Bronchial epithelial cell (primary cell): Measurements from ENCODE around the gene DYRK3. TPM values are rescaled to one million over a fixed set of nuclear protein-coding genes. Genes with fewer than 3 reads are reported as not detected.

Source experiments
- DNase-seq: peaks from one replicate; pipeline ENCODE4 v3.0.0-alpha.2; 2010; ENCODE audit warnings: low read depth
- FAIRE-seq: peaks from 2 replicates; lab custom pipeline; 2011; peaks lifted over from hg19 to GRCh38; lab: Jason Lieb, UNC
- H3K27me3 ChIP-seq: 2 replicates; pipeline ENCODE4 v1.5.1; 2011; ENCODE audit warnings: low read length; ENCODE audit not compliant: control insufficient read depth, insufficient read depth
- H3K36me3 ChIP-seq: 2 replicates; pipeline ENCODE4 v1.5.1; 2011; ENCODE audit warnings: low read length; ENCODE audit not compliant: control insufficient read depth, insufficient read depth
- H3K4me3 ChIP-seq: 2 replicates; pipeline ENCODE4 v1.5.1; 2011; ENCODE audit warnings: mild to moderate bottlenecking, low read depth, low read length, control low read depth
- total RNA-seq: library from RNA; depleted of rRNA; stranded (reverse); fragments of >200 nt; gene quantifications from 2 replicates; pipeline ENCODE4 v1.2.1, GENCODE V29; 2014
- TF ChIP-seq, protein P1 (sequence below): IDR thresholded peaks from 2 replicates; pipeline ENCODE4 v1.5.1; 2011; ENCODE audit warnings: mild to moderate bottlenecking, moderate library complexity, low read length, control low read depth, inconsistent platforms; ENCODE audit not compliant: insufficient read depth, severe bottlenecking

DYRK3 gene
- total RNA-seq, 1 donor from 2014 or later: 58.2 TPM

- no peak for FAIRE-seq
- no peak for DNase-seq
Measured at GRCh38 chr1:206690516-206690915, 55.2 kb downstream of the DYRK3 start.

DNA sequence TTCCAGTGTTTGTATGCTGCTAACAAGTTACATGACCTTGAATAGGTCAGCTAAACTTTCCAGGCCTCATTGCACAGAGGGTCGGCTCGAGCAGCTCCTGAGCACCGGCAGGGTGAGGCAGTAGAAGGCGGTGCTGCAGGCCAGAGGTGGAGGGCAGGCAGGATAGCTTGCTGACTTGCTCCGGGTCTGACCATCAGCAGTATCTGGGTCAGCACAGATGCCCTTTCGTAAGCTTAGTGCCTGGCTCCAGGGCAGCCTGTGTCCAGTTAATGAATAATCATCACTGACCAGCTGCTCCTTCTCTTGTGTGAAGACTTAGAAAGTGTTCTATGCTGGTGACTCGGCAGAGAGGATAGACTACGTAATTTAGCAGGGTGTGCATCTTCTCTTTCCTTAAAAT is 56.3 kb downstream of the DYRK3 start:
- H3K27me3 ChIP-seq: no peaks in the 10 kb centered on the region
- no peak for FAIRE-seq
- DNase-seq: no peak
- TF ChIP-seq, protein P1, sequence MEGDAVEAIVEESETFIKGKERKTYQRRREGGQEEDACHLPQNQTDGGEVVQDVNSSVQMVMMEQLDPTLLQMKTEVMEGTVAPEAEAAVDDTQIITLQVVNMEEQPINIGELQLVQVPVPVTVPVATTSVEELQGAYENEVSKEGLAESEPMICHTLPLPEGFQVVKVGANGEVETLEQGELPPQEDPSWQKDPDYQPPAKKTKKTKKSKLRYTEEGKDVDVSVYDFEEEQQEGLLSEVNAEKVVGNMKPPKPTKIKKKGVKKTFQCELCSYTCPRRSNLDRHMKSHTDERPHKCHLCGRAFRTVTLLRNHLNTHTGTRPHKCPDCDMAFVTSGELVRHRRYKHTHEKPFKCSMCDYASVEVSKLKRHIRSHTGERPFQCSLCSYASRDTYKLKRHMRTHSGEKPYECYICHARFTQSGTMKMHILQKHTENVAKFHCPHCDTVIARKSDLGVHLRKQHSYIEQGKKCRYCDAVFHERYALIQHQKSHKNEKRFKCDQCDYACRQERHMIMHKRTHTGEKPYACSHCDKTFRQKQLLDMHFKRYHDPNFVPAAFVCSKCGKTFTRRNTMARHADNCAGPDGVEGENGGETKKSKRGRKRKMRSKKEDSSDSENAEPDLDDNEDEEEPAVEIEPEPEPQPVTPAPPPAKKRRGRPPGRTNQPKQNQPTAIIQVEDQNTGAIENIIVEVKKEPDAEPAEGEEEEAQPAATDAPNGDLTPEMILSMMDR: no peak
- H3K4me3 ChIP-seq: no peak overlapping the region
- H3K36me3 ChIP-seq: peaks cover 8% of the 10 kb centered on the region

More at GRCh38 chr1:206690516-206690915, 55.2 kb downstream of the DYRK3 start:
- TF ChIP-seq, protein P1: no peak
- no peak overlapping the region for H3K4me3 ChIP-seq
- no peaks in the 10 kb centered on the region for H3K27me3 ChIP-seq
- peaks cover 8% of the 10 kb centered on the region for H3K36me3 ChIP-seq

- peaks cover 8% of the 10 kb centered on the region for H3K36me3 ChIP-seq
- DNase-seq (no peak), FAIRE-seq (no peak)
- TF ChIP-seq, protein P1: no peak
- H3K27me3 ChIP-seq: no peaks in the 10 kb centered on the region
- H3K4me3 ChIP-seq: no peak overlapping the region
Measured at GRCh38 chr1:206693029-206693428, 57.7 kb downstream of the DYRK3 start.

- no peaks in the 10 kb centered on the region for H3K27me3 ChIP-seq
- H3K4me3 ChIP-seq: no peak overlapping the region
- peaks cover 8% of the 10 kb centered on the region for H3K36me3 ChIP-seq
- no peak for FAIRE-seq
- TF ChIP-seq, protein P1: no peak
- DNase-seq: no peak
Measured at GRCh38 chr1:206693592-206693991, 58.3 kb downstream of the DYRK3 start.

DNA sequence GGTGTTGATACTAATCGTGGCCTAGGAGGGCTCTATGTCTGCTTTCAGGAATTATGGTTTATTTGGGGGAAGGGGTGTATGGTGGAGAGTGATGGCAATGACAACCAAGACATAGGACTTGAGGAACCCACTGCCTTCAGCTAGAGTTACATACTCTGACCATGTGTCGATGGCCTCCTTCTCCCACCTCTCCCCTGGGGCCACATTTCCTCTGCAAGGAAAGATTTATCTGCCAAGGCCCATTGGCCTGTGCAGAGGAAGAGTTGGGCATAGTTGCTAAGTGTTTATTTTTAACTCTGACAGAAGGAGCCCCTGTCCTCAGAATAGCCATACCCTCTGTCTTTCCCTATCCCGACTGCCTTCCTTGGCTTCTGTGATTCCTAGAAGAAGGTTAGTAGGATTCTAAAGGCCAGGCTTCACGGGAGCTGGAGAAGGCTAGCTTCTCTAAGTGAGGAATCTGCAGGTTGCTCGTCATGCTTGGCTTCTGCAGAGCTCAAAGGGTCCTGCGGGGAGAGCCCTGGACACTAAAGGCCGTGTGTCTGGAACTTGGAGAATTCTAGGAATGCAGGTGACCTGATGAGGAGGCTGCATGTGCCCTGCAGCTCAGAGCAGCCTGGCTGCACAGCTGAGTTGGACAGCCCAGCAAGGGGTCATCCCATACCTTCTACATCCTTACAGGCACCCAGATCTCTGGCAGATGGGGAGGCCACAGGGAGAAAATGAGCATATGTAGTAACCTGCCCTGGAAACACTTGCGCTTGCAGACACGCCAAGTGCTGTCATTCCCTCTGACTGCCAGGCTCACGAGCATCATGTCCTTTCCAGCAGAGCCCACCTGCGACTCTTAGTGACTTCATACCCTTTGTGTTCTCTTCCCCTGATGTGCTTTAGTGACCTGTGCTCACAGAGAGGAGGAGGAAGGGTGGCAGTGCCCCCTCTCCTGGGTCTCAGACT is 59.1 kb downstream of the DYRK3 start:
- DNase-seq: no peak
- TF ChIP-seq, protein P1: no peak
- no peak for FAIRE-seq
- Histone ChIP-seq H3K4me3 (no peak overlapping the region), H3K27me3 (no peaks in the 10 kb centered on the region), H3K36me3 (peaks cover 8% of the 10 kb centered on the region)
